ENCODE data around the gene UGDH.
"Not testable (repeated sequence)": the region's sequence is repeated elsewhere in the genome, so short reads cannot be mapped to it uniquely, and the experiment has no call there.

UGDH gene

GRCh38 chr4:39490322-39490721 lies 36.9 kb downstream of the UGDH start:
- DNase-seq = no peak

DNA sequence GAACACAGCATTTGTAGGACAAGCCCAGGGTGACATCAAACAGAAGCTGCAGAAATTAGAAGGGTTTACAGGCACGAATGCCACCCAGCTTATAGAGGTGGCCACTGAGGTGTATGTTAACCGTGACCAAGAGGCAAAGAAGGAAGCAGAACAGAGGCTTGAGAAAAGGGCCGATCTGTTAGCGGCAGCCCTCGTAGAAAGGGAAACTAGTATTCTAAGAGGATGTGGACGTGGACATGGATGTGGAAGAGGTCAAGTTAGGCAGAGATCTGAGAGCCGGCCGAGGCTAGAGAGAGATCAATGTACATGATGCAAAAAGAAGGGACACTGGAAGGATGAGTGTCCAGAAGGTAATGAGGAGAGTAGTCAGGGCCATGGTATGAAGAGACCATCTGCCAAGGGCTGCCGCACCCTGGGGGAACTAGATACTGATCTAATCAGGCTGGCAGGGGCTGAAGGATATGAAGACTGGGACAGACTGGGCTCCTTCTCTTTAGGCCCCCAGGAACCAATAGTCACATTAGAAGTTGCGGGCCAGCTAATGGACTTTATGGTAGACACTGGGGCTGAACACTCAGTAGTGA lies 40.9 kb downstream of the UGDH start:
- no peak for DNase-seq

DNA sequence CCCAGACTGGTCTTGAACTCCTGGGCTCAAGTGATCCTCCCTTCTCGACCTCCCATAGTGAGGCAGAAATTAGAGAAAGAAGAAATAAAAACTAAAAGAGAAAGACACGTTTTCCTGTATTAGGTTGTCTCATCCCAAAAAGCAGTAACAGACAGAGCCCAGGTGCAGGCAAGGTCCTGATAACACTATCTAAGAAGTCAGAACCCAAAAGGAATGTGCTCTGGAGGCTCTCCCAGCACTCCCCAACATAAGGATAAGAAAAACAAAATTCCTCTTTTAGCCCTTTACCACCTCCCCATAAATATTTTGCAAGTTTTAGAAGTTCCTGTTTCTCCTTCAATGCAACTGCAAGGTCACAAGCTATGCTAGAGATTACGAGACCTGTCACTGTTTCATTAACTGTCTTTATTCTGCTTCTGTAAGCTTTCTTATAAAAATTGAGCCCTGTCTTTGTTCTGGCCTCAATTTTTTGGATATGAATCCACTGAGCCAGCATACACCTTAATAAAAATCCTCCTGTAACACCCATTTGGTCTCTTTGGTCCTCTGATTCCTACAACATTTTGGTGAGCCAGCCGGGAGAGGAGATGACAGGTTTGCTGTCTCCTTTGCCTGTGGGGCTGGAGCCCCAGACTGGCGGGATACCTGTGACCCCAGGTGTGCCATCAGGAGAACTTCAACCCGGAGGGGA lies 42.5 kb downstream of the UGDH start:
- no peak for DNase-seq

DNA sequence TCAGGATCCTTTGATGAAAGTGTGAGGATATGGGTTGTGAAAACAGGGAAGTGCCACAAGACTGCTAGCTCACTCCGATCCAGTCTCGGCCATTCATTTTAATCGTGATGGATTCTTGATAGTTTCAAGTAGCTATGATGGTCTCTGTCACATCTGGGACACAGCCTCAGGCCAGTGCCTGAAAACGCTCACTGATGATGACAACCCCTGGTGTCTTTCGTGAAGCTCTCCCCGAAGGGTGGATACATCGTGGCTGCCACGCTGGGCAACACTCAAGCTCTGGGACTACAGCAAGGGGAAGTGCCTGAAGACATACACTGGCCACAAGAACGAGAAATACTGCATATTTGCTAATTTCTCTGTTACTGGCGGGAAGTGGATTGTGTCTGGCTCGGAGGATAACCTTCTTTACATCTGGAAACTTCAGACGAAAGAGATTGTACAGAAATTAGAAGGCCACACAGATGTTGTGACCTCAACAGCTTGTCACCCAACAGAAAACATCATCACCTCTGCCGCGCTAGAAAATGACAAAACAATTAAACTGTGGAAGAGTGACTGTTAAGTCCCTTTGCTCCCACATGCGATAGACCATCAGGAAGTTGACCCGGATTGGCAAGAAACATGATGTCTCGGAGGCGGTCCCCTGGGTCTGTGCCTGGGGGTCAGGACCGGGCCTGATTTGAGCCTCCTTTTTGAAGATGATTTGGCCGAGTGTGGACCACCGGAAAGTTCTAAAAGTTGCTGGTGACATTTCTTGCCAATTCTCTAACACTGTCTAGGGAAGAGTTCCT lies 46.1 kb downstream of the UGDH start:
- no peak for DNase-seq

- DNase-seq = no peak
Measured at GRCh38 chr4:39480251-39480650, 47.0 kb downstream of the UGDH start.

GRCh38 chr4:39476187-39476895 lies 50.9 kb downstream of the UGDH start:
- DNase-seq = no peak

GRCh38 chr4:39472396-39472795 lies 54.8 kb downstream of the UGDH start:
- DNase-seq = no peak

- DNase-seq = no peak
Measured at GRCh38 chr4:39470402-39470801, 56.8 kb downstream of the UGDH start.

GRCh38 chr4:39469429-39470077 lies 57.7 kb downstream of the UGDH start:
- DNase-seq = peak; percentile 73

DNA sequence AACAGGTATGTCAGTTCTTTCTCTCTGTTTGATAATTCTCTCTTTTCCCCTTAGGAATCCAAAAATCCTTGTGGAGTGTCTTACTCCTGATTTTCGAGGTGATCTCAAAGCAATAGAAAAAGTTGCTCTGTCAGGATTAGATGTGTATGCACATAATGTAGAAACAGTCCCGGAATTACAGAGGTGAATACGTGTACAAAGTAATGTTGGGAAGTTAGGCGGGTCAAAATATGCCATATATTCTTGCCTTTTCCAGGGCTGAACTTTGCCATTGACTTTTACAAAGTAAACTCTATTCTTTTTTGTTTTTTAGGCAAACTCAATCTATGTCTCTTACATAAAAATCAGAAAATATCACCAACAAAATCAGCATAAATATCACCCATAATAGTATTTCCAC lies 59.8 kb downstream of the UGDH start:
- no peak for DNase-seq

DNA sequence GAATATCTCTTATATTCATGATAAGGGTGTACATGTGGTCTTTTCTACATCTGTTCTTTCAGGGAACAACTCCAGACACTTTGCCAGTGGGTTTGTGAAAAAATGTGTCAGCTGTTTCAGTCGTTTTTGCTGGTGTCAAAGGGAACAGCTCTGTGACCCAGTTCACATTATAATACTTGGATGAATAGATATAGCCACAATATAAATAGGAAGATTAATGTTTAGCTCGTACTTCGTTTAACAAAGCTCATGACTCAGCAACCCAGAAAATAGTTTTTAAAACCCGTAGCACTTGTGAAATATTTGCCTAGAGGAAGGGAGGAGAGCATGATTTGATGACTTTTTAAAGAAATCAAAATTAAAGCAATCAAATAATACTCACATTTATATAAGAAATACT lies 60.5 kb downstream of the UGDH start:
- DNase-seq = no peak

DNA sequence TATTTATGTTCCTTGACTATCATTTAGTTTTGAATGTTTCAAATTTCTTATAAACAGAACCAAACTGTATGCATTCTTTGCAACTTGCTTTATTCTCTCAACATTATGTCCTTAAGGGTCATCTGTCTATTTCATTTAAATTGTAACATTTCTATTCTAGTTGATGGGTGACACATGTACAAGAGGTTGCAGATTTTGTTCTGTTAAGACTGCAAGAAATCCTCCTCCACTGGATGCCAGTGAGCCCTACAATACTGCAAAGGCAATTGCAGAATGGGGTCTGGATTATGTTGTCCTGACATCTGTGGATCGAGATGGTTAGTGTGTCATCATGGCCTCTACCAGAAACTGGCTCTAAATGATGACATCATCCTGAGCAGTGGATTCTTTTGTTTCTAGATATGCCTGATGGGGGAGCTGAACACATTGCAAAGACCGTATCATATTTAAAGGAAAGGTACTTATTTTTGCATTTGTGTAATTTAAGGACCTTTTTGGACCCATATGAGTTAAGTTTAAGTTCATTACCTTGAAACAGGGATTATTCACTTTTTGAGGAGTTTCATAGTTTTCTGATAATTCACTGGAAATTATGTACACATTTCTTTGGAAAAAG lies 62.2 kb downstream of the UGDH start:
- DNase-seq = no peak

GRCh38 chr4:39458505-39459300 lies 68.5 kb downstream of the UGDH start, which contains the start of the genes LIAS and RPL9:
Gene LIAS (plus strand): TSS chr4:39459056. CDS start chr4:39459118, 62 bp downstream.
Gene RPL9 (minus strand): TSS chr4:39458922. CDS start chr4:39458439, 483 bp downstream.
- peak; percentile 95 for DNase-seq

DNA sequence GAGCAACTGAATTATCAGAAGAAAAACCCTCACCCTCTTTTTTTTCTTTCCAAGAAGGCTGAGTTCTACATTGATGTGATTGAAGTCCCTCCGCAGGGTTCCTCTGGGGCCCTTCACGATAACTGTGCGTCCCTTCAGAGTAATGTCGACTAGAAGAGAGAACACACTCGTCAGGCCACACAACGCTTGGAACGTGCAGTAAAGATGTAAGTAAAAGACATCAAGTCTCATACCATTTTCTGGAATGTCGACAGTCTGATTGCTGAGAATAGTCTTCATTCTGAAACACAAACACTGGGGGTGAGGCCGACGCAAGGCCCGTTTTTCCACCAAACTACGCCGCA lies 69.1 kb downstream of the UGDH start:
- not testable (repeated sequence) for DNase-seq

GRCh38 chr4:39456946-39457763 lies 70.1 kb downstream of the UGDH start:
- no peak for DNase-seq

GRCh38 chr4:39455486-39455885 lies 71.8 kb downstream of the UGDH start:
- no peak for DNase-seq

DNA sequence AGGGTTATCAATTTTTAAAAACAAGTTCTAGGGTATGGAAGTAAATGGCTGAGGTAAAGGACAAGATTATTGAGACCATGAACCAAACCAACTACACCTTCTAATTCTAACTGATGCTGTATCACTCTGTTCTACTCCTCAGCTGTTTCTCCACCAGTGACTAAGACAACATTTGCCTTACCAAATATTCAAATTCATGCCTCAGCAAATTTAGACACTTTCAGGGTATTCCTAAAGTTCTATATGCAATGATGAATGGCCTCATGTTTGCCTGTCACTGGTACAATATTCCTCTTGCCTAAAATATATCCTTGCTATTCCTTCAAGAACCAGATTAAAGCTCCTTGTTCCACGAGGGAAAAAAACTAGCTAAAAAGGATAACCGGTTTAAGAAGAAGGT lies 73.5 kb downstream of the UGDH start:
- no peak for DNase-seq

- DNase-seq = no peak
Measured at GRCh38 chr4:39452860-39453587, 74.2 kb downstream of the UGDH start.

GRCh38 chr4:39452153-39452859 lies 74.9 kb downstream of the UGDH start:
- DNase-seq = no peak

Measured in NCI-H1694 (cell line).